Mucosa of descending colon (tissue), 3 donors: ENCODE results near the gene COLEC11. TPM values are rescaled to one million over a fixed set of nuclear protein-coding genes. Genes with fewer than 3 reads are reported as not detected.

Experiments used
- ATAC-seq: fragments of 200-7000 bp; cut with Tn5 transposase; one replicate; pipeline ENCODE4 v1.9.1; 2020; ENCODE audit warnings: mild to moderate bottlenecking, moderate library complexity
- DNase-seq, 3 donors: peaks; one replicate each; pipeline ENCODE4 v3.0.0-alpha.2; 2020
- H3K36me3 ChIP-seq: fragments of 200-600 bp; one replicate; pipeline ENCODE4 v1.8.0; 2021; ENCODE audit warnings: low read depth, mild to moderate bottlenecking
- H3K4me1 ChIP-seq: fragments of 200-600 bp; one replicate; pipeline ENCODE4 v1.8.0; 2021; ENCODE audit warnings: low read depth, mild to moderate bottlenecking
- H3K4me3 ChIP-seq: fragments of 200-600 bp; one replicate; pipeline ENCODE4 v1.8.0; 2021; ENCODE audit warnings: mild to moderate bottlenecking
- H3K9me3 ChIP-seq: fragments of 200-600 bp; one replicate; pipeline ENCODE4 v1.8.0; 2021; ENCODE audit warnings: mild to moderate bottlenecking
- intact Hi-C, 2 donors: fragments of 100-400 bp; cut with DNase I in 1 of 2; cut with micrococcal nuclease in 1 of 2; formaldehyde crosslinking; loops; one replicate each; pipeline versions ENCODE4 v1.11.0 to v1.11.1; 2022; cut with DNase I, micrococcal nuclease
- total RNA-seq, 3 donors: library from RNA; stranded (reverse); fragmentation: NEBNext Ultra II Directional in 2 of 3; extraction: Animal tissue kit (Norgen Biotek cat#: 25700) in 2 of 3; gene quantifications; one replicate each; pipeline versions ENCODE4 v1.2.1 to v1.2.4, GENCODE V29; 2021 to 2023
- TF ChIP-seq, protein P1 (sequence below): fragments of 200-600 bp; IDR thresholded peaks from one replicate; pipeline ENCODE4 v1.8.0; 2022; ENCODE audit warnings: antibody characterized with exemption, mild to moderate bottlenecking
- donor health status: DM: no; HTN: no; CAD: no; lungs with moderate emphysema.
- donor health status: DM: no; HTN: no; CAD: no.
- donor health status: DM: no; HTN: yes; CAD: no.

COLEC11 gene
- total RNA-seq, 3 donors from 2014 or later = 0.35 to 2.2 (median 1.6) TPM

DNA sequence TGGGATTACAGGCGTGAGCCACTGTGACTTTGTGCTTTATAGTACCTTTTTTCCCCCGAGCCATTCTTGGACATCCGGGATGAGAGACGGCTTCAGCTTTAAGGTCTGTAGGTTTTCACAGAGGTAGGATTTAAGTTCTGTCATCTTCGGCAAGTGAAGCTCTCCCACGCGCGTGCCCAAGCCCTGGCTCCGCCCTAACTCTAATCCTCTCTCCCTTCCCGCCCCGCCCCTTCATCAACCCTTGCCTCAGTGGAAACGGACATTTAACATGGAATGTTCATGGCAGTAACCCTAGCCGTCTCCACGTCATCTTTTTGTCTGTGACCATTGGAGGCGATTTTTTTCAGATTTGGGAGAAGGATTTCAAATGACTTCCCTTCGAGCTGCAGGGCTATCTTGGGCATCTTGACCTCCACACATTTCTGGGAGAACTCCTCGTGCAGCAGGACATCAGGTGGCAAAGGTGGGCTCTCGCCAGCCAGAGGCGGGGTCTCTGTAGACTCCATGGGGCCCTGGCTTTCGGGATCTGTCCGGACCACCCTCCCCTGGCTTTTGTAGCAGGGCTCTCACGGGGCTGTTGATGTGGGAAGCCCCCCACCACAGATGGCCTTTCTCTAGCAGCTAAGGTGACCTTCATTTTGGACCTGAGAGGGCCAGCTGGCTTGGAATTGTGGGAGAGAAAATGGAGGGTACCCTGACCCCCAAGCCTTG is 6.8 kb downstream of the COLEC11 start:
- H3K36me3 ChIP-seq = no peaks in the 10 kb centered on the region
- H3K9me3 ChIP-seq = no peaks in the 10 kb centered on the region
- ATAC-seq (no peak), DNase-seq (peak in 1 of 3 donors; percentile 19)
- H3K4me1 ChIP-seq = no peaks in the 10 kb centered on the region
- TF ChIP-seq, protein P1, sequence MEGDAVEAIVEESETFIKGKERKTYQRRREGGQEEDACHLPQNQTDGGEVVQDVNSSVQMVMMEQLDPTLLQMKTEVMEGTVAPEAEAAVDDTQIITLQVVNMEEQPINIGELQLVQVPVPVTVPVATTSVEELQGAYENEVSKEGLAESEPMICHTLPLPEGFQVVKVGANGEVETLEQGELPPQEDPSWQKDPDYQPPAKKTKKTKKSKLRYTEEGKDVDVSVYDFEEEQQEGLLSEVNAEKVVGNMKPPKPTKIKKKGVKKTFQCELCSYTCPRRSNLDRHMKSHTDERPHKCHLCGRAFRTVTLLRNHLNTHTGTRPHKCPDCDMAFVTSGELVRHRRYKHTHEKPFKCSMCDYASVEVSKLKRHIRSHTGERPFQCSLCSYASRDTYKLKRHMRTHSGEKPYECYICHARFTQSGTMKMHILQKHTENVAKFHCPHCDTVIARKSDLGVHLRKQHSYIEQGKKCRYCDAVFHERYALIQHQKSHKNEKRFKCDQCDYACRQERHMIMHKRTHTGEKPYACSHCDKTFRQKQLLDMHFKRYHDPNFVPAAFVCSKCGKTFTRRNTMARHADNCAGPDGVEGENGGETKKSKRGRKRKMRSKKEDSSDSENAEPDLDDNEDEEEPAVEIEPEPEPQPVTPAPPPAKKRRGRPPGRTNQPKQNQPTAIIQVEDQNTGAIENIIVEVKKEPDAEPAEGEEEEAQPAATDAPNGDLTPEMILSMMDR = no peak
- intact Hi-C loops = no loop called here
- H3K4me3 ChIP-seq = no peak overlapping the region

DNA sequence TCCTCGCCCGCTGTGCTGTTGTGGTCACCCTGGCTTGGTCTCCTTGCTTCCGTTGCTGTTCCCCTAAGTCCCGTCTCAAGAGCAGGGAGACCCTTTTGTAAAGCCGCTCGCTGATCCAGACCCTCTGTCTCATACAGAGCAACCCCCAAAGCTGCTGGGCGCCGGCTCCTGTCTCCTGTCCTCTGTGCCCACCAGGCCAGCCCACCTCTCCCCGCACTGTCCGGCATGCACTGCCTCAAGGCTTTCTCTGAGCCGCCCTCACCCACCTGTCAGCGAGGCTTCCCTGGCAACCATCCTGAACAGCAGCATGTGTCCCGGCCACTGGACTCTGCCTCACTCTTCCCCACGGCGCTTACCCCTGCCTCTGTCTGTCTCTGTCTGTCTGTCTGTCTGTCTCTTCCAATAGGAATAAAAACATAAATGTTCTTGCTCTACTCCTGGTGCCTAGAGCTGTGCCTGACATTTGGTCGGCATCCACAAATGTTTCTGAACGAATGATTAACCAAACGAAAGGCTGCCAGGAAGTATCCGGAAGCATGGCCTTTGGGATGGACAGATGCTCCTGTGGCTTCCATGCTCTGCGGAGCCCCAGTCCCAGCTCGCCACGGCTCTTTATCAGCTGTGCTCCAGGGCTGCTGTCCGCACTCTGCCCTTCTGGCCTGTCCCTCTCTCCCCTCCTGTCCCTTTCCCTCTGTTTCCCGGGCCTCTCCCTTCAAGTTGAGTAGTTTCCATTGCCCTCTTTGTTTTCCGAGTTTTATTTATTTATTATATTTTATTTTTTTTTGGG is 7.8 kb downstream of the COLEC11 start:
- TF ChIP-seq, protein P1 = no peak
- intact Hi-C loops = no loop called here
- H3K4me3 ChIP-seq = no peak overlapping the region
- DNase-seq = peak in 1 of 3 donors; percentile 31
- no peaks in the 10 kb centered on the region for H3K9me3 ChIP-seq
- H3K36me3 ChIP-seq = no peaks in the 10 kb centered on the region
- no peaks in the 10 kb centered on the region for H3K4me1 ChIP-seq
- no peak for ATAC-seq

DNA sequence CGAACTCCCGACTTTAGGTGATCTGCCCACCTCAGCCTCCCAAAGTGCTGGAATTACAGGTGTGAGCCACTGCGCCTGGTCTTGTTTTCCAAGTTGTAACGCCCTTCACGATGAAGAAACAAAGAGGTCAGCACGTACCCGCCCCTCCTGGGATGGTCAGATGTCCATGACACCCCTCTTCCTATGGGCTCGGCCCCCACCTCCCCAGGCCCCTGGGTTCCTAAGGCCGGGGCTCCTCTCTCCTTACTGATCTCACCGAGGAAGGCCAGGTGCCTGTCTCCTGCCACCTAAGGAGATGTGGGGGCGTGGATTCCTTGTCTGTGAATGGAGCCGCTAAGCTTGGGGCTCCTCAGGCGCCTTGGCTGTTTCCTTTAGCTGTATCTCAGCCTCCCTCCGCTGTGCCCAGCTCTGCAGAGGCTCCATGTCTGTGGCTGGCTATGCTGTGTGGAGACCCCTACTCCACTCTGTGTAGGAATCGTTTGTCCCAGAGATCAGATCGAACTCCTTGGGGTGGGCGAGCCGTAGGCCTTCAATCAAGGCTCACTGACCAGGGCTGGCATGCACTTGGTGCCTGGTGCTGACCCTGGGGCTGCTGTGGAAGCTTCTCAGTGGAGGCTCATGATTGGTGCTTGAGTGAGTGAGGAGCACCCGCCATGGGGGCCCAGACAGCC is 8.8 kb downstream of the COLEC11 start:
- intact Hi-C loops = no loop called here
- ATAC-seq = no peak
- Histone ChIP-seq H3K4me1 (no peaks in the 10 kb centered on the region), H3K9me3 (no peaks in the 10 kb centered on the region), H3K4me3 (no peak overlapping the region), H3K36me3 (no peaks in the 10 kb centered on the region)
- DNase-seq = peak in 1 of 3 donors; percentile 25
- TF ChIP-seq, protein P1 = no peak

DNA sequence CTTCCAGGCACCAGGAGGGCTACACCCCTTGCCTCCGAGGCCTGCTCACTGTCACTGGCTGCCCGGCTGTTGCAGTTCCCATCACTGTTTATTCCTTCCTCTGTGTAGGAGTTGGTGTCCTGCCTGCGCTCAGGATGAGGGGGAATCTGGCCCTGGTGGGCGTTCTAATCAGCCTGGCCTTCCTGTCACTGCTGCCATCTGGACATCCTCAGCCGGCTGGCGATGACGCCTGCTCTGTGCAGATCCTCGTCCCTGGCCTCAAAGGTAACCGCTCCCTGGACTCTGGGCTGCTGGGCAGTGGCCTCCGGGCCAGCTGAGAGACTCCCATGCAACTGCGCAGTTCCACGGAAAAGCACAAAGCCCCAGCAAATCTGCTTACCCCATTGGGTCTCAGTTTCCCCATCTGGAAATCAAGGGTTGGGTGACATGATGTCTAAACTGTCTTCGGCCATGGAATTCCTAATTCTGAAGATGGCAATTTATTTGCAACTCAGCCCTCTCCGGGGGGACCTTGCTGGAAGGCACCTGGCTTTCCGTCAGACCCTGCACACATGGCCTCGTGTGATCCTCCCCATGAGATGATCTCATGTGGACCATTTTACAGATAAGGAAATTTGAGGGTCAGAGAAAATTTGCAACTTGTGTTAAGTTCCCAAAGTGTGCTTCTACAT is 9.4 kb downstream of the COLEC11 start:
- Histone ChIP-seq H3K4me1 (no peaks in the 10 kb centered on the region), H3K36me3 (no peaks in the 10 kb centered on the region), H3K4me3 (no peak overlapping the region), H3K9me3 (no peaks in the 10 kb centered on the region)
- DNase-seq = no peak
- TF ChIP-seq, protein P1 = no peak
- intact Hi-C loops = no loop called here
- ATAC-seq = no peak
